ENCODE measurements around the gene TNS4.

The TNS4 gene

DNA sequence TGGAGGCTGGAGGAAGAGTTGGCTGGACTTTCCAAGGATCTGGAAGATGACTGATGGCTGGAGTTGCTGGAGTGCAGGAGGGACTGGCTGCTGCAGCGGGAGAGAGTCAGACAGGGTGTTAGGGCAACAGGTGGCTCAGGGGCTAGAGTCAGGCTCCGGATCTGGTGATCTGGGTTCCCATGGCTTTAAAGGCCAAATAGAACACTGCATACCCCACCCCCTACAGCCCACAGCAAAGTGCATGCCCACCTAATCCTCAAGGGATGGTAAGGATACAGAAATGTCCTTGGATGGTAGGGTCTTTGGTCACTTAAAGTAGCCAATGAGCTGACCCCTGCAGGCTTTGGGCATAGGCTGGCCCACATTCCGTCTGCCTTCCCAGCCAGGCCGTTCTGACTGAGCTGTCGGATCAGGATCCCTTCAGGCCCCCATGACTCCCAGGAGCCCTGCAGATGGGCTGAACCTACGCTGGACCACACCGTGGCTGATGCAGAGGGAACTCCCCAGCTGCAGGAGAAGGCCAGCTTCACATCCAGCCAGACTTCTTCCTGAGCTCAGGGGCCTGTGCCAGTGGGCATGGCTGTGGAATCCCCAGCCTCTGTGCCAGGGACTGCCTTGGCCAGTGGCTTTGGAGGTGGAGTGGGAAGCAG, 13.9 kb downstream of the TNS4 start:
- no peak for DNase-seq

DNA sequence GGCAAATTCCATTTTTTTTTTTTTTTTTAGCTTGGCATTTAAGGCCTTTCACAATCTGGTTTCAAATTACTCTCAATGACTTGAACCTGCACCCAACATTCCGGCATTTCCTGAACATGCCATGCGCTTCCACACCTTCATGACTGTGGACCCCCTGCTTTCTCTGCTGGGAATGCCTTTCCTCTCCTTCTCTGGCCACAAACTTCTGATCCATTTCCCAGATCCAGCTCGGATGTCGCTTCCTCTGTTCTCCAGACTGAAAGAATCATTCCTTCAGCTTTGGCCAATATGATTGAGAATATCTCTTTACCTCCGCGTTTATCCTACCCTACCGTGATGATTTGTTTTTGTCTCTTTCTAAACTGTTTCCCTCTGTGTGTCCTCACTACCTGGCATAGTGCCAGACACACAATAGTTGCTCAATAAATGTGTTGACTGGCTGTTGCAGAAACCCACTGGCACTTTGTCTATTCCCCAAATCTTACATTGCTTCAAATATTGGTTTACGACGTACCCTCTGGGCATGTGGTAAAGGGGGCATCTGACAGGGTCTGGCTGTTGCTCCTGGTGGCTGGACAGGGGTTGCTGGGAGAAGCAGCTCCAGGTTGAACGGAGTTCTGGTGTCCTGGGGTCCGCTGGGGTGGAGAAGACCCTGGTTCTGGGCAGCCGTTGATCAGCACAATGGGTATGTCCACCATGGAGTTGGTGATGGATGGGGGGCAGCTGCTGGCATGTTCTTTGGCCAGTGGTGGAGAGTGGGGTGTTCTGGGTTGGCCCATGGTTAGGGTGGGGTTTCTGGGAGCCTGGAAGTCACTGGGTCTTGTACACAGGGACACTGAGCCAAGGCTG, 14.7 kb downstream of the TNS4 start:
- no peak for DNase-seq

DNA sequence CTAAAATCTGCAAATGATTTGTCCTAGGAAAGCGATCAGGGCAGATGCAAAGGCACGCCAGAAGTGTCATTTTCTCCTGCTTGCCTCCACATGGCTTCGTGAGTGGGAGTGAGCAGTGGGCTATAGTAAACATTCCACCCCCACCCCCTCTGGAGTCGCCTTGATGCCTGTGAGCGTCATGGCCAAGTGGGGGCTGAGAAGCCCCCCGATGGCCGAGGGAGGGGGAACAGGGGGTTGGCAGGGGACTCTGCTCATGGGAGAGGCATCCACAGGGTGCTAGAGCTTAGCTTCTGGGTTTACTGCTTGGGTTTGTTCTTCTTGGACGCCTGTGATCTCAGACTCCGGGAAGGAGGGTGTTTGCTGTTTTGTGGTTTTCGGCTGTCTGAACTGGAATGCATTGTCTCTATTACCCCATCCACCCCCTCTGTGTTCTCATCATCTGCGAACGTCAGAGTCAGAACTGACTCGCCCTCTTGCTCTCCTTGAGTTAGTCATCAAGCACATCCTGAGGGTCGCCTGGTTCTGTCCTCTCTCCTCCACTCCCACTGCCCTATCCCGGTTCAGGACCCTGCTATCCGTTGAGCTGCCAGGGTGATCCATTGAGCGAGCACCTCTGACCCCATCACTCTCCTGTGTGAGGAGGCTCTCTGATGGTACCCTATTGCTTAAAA, 15.4 kb downstream of the TNS4 start:
- DNase-seq, result peak; percentile 15

DNA sequence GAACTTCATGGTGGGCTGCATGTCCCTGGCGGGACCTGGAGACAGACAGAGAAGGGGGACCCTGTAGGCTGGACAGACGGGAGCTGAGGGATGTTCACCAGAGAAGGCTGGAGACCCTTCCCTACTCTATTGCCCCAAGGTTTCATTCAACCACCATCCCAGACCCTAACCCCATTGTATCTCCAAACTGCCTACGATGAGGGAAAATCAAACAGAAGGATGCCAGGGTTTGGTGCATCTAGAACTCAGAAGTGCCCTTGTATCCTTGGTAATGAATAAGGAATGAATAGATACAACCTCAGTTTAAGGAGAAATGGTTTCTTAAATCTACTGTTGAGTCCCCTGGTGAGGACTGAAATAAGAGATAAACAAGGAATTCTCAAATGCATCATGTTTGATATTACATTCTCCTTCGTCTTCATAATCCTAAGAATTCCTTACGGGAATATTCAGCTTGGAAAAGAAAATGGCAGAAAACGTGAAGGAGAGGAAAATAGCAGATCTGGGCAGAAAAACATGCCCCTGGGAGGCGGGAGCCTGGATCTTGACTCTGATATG, 16.4 kb downstream of the TNS4 start:
- DNase-seq, result no peak

DNA sequence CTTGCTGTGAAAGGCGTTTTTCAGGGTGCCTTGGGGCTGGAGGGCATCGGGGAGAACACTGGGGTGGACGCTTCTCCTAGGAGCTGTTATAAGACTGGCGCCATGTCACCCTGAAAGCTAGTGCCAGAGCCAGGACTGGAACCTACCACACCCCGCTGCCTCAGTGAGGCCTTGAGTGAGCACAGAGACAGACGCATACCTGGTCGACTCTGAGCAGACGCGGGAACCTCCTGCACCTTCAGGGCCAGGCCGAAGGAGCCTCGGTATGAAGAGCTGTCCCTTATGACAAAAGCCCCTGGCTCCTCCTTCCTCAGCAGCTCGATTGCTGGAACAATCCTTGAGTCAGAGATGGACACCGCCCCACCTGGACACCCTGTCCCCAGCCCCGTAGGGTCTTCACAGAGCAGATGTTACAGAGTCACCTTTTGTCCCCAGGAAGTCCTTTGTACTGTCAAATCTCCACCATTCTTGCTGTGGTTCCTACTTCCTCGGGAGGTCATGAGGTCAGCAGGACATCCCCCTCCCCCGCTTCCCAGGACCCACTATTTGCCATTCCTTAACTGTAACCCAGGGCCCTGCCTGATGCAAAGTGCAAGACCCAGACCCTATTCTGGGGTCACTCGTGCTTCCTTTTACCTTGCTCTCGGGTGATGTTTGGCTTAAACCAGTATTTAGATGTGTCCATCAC, 17.0 kb downstream of the TNS4 start:
- no peak for DNase-seq

DNA sequence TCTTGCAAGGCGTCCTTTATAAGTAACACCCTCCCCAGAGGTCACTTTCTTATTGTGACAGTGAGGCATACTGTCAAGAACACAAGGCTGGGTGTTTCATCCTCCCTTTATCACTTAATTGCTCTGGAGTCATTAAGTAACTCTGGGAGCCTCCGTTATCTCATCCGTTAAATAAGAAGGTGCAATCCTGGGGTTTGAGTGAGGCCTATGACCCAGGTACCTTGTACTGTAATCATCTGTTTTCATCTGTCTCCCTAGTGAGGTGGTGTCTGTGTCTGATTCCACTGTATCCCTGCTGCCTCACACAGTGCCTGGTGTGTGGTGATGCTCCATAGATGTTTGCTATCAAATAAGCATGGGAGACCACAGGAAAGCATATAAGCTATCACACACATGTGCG, 17.7 kb downstream of the TNS4 start:
- DNase-seq, result no peak

DNA sequence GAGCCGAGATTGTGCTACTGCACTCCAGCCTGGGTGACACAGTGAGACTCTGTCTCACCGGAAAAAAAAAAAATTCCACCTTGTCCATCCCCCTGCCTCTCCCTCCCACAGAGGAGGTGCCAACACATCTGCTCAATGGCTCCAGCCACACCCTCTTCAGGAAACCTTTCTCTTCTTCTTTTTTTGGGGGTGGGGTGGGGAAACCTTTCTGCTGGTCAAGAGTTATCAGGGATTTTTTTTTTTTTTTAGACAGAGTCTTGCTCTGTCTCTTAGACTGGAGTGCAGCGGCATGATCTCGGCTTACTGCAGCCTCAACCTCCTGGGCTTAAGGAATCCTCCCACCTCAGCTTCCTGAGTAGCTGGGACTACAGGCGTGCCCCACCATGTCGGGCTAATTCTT, 18.7 kb downstream of the TNS4 start:
- no peak for DNase-seq

DNA sequence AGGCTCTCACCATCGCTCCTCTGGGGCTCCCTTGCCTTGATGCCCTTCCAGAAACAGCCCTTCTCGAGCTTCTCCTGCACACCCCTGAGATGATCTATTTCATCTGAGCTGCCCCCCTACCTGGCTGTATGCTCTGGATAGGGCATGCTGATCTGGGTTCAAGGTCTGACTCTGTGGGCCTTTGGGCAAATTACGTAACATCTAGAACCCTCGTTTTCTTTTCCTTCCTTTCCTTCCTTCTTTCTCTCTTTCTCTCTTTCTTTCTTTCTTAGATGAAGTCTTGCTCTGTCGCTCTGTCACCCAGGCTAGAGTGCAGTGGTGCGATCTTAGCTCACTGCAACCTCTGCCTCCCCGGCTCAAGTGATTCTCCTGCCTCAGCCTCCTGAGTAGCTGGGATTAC, 20.3 kb downstream of the TNS4 start:
- DNase-seq, result no peak

DNA sequence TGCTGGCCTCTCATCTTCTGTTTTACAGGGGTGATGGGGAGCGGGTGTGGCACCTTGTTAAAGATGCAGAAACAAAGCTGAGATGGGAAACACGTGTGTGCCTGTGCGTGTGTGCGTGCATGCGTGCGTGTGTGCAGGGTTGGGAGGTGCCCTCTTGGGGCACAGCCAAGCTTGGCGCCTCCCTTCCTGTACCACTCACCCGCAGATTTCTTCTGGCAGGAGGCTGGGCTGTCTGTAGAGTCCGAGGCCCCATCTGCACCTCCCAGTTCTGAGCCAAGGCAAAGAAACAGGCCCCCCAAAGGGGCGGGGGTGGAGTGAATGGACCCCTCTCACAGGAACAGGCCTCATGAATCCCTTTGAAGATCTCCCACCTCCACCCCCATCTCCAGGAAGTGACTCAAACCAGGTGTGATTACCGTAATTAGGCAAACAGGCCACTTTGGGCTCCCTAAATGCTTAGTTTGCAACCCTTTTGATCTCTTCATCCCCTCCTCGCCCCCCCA, 20.9 kb downstream of the TNS4 start:
- DNase-seq, result no peak

DNA sequence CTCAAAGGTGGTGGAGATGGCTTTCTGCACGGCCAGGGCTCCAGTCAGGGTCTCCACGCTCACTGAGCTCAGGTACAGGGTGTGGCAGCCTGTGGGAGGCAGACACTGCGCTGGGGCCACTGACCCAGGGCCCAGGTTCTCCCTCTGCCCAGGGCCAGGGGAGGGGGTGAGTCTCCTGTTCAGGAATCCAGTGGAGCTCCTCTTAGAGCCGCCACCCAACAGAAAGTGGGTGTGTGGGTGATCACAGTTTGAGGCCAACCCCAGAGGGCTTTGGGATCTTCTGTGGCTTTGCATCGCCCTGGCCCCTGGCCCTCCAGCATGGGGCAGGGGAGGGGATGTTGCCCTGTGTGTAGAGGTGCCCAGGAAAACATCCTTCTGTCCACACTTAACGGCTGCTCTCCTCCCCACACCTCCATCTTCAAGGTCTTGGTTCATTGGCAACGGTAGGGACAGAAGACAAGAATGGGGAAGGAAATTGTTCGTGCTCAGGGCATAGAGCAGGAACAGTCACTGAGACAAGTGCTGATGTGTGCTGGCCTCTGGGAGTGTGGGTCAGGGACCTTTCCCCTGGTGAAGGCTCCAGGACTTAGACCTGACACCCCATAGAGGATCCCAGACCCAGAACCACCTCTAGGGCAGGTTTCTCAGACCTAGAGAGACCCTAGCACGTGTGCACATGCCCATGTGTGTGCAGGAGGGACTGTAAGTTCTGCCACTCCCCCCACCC, 21.5 kb downstream of the TNS4 start:
- no peak for DNase-seq

DNA sequence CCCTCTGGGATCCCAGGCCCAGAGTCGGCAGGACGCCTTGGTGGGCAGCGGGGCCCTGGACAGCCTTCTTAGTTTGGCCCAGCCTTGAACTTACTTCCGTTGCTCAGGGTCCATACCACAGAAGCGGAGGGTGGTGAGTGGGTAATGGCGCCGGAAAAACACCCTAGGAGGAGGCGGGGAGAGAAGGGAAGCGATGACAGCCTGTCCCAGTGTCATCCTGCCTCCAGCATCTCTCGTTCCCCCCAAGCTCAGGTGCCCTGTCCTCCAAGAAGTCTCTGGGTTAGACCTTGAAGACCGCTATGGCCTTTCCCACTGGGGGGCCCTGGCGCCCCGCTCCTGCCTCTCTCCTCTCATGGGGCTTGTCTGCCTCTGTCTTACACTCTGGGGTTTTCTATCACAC, 22.9 kb downstream of the TNS4 start:
- DNase-seq, result no peak

DNA sequence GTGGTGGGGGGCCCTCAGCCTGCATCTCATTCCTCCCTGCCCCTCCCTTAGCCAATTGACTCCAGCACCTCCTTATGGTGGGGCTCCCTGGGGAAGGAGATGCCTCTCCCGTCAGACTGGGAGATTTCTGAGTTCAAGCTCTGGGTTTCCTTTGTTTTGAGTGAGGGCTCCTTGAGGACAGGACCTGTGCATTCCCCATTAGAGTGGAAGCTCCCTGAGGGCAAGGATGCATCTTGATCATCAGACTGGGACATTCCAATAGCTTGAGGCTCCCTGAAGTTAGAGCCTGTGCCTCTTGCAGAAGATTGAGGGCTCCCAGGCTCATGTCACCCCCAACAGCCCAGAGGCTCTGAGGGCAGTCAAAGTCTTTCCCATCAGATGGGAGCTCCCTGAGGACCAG, 23.6 kb downstream of the TNS4 start:
- DNase-seq, result no peak

DNA sequence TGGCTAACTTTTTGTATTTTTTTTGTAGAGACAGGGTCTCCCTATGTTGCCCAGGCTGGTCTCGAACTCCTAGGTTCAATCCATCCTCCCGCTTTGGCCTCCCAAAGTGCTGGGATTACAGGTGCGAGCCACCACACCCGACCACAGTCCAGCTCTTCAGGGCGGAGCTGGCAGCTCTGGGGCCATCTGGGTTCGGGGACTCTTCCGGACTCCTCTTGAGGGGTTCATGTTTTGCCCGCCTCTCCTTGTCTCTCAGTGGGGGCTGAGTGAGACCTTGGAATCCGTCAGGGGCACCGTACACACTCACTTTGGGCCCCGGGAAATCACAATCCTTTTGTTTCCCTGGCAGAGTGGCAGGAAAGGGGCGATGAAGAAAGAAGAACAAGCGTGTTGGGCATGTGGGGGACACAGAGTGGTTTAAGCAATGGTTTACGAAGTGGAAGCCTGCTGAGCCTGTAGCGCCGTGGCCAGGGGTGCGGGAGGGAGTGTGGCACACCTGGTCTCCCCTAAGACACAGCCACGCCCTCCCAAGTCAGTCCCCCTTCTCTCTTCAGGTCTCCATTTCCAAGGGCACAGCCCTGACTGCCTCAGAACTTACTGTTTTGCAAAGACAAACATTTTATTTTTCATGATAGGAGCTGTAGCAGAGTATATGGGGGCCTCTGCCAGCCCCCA, 26.1 kb downstream of the TNS4 start:
- no peak for DNase-seq

DNA sequence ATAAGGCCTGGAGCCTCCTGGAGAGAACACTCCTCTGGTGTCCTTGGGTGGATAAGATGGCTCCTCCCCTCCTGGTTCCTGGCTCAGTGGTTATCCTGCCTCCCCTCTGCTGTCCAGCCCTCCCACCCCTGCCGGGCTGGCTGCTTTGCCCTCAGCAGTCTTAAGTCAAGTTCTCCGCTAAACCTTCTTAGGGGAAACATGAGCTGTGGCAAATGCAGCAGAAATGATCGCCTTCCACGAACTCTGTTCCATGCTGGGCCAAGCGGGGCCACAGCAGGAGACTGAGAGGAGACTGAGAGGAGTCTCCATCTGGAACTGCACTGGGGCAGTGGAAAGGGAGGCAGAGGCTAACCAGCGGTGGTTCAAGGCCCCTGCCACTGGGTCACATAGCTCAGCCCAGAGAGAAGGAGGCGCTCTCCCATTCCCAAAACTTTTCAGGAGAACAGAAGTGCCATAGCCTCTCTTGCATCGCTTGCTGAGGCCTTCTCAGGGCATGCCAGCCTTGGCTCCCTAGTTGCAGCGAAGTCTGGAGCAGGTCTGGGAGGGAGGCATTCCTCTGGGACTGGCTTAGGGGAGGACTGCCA, 26.9 kb downstream of the TNS4 start:
- no peak for DNase-seq

DNA sequence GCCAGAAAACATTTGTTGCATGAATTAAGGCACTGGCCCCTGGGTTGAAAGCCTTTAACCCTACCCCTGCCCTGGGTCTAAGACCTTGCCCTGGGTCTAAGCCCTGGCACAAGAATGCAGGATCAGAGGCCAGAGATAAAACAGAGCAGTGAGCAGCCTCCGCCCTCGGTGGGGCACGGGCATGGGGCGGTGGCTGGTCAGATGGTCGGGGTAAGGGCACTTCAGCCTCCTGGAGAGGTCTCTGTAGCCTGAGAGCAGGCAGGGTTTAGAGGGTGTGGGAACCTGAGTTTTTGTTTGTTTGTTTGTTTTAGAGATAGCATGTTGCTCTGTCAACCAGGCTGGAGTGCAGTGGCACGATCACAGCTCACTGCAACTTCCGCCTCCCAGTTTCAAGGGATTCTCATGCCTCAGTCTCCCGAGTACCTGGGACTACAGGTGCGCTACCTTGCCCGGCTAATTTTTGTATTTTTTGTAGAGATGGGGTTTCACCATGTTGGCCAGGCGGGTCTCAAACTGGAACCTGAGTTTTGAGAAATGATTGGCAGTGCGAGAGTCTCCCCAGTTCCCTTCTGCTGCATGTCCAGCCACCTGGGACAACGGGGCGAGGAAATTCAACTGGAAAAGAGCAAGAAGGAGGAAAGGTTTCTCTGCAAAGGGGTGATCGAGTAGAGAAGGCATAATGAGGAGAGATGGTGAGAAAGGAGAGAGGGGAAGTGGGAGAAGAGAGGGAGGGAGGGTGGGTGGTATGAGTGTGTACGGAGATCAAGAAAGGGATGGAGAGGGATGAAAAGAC, 27.7 kb downstream of the TNS4 start:
- DNase-seq, result no peak

DNA sequence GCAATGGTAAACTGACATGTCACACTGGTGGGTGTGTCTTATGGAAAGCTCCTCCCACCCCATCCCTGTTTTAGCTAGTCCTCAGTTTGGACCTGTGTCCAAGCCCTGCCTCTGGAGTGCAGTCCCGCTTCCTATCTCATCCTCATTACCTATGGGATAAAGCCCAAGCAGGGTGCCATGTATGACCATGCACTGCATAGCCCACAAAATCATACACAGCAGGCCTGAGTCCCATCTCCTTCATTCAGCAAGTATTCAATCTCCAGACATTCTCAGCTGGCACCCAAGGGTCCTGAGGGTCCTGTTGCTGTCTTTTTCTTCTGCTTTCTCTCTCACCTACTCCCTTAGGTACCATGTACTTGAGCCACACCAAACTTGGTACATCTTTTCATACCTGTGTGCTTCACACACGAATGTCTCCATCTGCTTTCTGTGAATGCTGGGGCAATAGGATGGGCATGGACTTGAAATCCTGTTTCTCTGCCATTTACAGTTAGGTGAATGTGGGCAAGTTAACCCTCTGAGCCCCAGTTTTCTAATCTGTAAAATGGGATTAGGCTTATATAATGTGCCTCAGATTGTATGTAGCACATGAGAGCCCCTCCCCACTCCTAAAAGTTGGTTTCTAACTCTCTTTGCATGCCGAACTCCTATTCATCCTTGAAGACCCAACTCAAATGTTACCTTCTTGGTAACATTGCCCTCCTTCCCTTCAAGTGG, 28.5 kb downstream of the TNS4 start:
- DNase-seq, result no peak

DNA sequence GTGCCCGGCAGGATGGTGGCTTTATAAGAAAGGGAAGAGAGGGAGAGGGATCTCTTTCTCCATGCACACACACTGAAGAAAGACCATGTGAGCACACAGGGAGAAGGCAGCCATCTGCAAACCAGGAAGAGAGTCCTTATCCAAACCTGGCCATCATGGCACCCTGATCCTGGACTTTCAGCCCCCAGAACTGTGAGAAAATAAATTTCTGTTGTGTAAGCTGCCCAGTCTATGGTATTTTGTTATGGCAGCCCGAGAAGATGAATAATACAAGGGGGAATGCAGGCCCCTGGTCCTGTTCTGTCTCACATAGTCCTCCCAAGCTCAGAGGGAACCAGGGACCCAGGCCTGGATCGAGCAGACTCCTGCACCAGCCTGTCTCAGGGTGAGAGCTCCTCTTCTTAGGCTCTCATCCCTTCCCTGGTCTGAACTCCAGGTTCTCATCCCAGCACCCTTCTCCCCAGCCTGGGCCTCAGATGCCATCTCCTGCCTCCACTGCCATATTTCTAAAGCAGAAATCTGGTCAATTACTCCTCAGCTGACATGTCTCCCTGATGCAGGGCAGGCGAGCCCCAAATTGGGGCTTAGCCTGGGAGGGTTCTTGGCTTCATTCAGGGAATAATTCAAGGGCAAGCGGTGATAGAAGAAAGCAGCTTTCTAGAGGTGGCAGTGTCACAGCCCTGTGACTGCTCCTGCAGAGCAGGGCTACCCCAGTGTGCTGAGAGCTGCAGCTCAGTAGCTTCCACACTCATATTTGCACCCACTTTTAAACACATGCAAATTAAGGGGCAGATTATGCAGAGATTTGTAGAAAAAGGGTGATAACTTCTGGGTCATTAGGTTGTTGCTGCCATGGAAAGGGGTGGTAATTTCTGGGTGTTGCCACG, 29.3 kb downstream of the TNS4 start:
- no peak for DNase-seq
